ENCODE results near the gene TAPT1.

DNA sequence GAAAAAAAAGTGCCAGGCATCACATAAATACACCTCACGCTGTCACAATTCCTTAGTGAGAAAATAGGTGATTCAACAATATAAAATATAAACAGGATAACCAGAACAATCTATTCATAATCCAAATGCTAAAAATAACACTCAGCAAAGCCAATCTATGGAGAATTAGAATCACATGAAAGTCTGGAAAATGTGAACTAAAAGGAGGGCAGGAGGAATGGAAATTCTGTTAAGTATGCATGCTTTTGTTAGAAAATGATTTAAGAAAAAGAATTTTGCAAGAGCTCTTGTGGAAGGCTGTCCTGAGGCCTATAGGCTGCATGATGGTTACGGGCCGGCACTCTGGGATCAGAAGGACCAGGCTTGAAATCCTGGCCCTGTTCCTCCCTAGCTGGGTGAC lies 71.8 kb downstream of the TAPT1 start:
- TF ChIP-seq, protein P1, sequence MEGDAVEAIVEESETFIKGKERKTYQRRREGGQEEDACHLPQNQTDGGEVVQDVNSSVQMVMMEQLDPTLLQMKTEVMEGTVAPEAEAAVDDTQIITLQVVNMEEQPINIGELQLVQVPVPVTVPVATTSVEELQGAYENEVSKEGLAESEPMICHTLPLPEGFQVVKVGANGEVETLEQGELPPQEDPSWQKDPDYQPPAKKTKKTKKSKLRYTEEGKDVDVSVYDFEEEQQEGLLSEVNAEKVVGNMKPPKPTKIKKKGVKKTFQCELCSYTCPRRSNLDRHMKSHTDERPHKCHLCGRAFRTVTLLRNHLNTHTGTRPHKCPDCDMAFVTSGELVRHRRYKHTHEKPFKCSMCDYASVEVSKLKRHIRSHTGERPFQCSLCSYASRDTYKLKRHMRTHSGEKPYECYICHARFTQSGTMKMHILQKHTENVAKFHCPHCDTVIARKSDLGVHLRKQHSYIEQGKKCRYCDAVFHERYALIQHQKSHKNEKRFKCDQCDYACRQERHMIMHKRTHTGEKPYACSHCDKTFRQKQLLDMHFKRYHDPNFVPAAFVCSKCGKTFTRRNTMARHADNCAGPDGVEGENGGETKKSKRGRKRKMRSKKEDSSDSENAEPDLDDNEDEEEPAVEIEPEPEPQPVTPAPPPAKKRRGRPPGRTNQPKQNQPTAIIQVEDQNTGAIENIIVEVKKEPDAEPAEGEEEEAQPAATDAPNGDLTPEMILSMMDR (conservative IDR thresholded peaks at IDR 0.05; ENCODE audit: low read depth, low read length): no peak
- TF ChIP-seq EZH2 (IDR thresholded peaks at IDR 0.05; ENCODE audit: borderline replicate concordance, low read depth, low read length, poor library complexity, severe bottlenecking): no peak

Data from A673 (cell line).